ENCODE data around the gene MACO1. TPM values are rescaled to one million over a fixed set of nuclear protein-coding genes. Genes with fewer than 3 reads are reported as not detected.
"Not testable (repeated sequence)": the region's sequence is repeated elsewhere in the genome, so short reads cannot be mapped to it uniquely, and the experiment has no call there.

Gene MACO1
- total RNA-seq, 2 experiments from 2014 or later = 15.8 to 16.3 TPM

DNA sequence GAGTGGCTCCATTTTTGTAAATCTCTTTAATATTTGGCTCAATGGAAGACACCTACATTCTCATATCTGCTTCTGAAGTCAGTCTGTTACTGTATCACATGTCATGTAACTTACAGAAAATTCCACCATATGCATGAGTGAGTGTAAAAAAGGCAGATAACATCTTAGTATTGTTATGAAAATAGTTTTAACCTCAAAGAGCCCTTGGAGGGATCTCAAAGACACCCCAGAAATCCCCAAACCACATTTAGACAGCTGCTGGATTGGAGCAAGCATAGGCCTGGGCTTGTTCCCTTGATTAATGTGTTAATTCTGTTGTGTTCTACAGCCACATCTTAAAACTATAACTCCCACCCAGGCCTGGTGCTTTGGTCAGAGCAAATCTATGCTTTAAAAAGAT is 16.9 kb downstream of the MACO1 start:
- H3K27me3 Mint-ChIP-seq = no peaks in the 10 kb centered on the region
- ChIA-PET POLR2A (interaction anchor here (1.7 kb wide), 1 partner anchor 17 kb away, joined by 7 read pairs; the partner anchor contains the start of gene MACO1), CTCF (no interaction called here)
- peaks cover 14% of the 10 kb centered on the region for H3K4me1 Mint-ChIP-seq
- H3K27ac Mint-ChIP-seq = no peak overlapping the region
- peaks cover 5% of the 10 kb centered on the region for H3K36me3 Mint-ChIP-seq (ENCODE audit: low read depth)
- H3K4me3 Mint-ChIP-seq = no peak overlapping the region
- H3K9me3 Mint-ChIP-seq = no peaks in the 10 kb centered on the region
- DNase-seq = no peak

DNA sequence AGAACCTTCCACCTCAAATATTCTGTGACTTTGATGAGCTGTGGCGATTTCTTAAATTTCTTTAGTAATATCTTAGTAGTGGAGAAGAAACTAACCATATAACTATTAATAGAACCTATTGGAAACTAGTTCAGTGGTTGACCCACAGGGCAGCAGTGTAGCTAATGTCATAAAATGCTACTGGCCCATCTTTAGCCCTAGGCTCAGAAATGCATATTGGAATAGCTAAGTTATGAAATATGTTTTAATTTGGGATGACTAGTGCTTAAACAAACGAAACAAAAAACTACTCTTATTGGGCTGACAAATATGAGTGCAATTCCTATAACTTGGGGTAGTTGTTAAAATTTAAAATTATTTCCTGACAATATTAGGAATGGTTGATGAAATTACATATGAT is 20.2 kb downstream of the MACO1 start:
- Mint-ChIP-seq H3K4me1 (peaks cover 14% of the 10 kb centered on the region), H3K4me3 (no peak overlapping the region), H3K27ac (no peak overlapping the region), H3K36me3 (ENCODE audit: low read depth) (peaks cover 9% of the 10 kb centered on the region), H3K27me3 (no peaks in the 10 kb centered on the region), H3K9me3 (no peaks in the 10 kb centered on the region)
- CTCF ChIA-PET = interaction anchor here (1.1 to 1.9 kb wide), 3 partner anchors 36 to 69 kb away, joined by 4 to 5 read pairs (median 4); no protein-coding TSS in a partner anchor
- DNase-seq = no peak
- POLR2A ChIA-PET = interaction anchor here (1.2 kb wide), 1 partner anchor 20 kb away, joined by 4 read pairs; the partner anchor contains the start of gene MACO1

DNA sequence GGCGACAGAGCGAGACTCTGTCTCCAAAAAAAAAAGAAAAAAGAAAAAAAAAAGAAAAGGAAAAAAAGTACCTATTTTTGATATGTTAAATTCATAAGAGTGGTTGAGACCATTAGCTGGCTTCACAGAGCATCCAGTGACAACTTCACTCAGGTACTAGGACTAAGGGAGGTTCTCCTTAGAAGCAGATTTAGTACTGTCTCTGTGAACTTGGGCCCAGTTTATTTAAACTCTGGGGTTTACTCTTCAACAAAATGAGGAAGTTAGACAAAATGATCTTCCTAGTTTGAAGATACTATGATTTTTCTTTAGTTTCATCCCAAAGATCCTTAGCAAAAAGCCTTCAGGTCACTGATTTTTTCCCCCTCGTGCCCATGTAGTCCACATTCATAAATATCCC is 21.2 kb downstream of the MACO1 start:
- H3K27me3 Mint-ChIP-seq = no peaks in the 10 kb centered on the region
- peaks cover 8% of the 10 kb centered on the region for H3K4me1 Mint-ChIP-seq
- no peaks in the 10 kb centered on the region for H3K9me3 Mint-ChIP-seq
- no peak overlapping the region for H3K4me3 Mint-ChIP-seq
- DNase-seq = no peak
- no peak overlapping the region for H3K27ac Mint-ChIP-seq
- H3K36me3 Mint-ChIP-seq (ENCODE audit: low read depth) = peaks cover 15% of the 10 kb centered on the region
- CTCF ChIA-PET = no interaction called here
- POLR2A ChIA-PET = no interaction called here

DNA sequence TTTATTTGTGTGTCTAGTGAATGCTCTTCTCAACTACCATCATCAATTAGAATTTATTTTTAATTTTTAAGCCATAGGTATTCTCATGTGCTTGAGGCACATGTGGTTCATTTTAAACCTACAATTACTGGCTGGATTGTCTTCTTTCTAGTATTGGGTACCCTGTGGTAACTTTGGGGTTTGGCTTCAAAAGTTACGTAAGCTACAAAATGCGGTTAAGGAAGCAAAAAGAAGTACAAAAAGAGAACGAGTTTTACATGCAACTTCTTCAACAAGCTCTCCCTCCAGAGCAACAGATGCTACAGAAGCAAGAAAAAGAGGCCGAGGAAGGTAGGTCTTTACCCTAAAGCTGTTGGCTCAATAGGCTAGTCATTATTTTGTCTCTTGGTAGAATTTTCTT is 25.8 kb downstream of the MACO1 start:
- no peaks in the 10 kb centered on the region for H3K27me3 Mint-ChIP-seq
- no peak for DNase-seq
- POLR2A ChIA-PET = interaction anchor here (1.3 kb wide), 1 partner anchor 20 kb away, joined by 3 read pairs; no protein-coding TSS in a partner anchor
- no peak overlapping the region for H3K27ac Mint-ChIP-seq
- CTCF ChIA-PET = interaction anchor here (0.9 kb wide), 1 partner anchor 24 kb away, joined by 7 read pairs; no protein-coding TSS in a partner anchor
- H3K9me3 Mint-ChIP-seq = no peaks in the 10 kb centered on the region
- H3K36me3 Mint-ChIP-seq (ENCODE audit: low read depth) = peaks cover 43% of the 10 kb centered on the region
- H3K4me1 Mint-ChIP-seq = no peaks in the 10 kb centered on the region
- no peak overlapping the region for H3K4me3 Mint-ChIP-seq

DNA sequence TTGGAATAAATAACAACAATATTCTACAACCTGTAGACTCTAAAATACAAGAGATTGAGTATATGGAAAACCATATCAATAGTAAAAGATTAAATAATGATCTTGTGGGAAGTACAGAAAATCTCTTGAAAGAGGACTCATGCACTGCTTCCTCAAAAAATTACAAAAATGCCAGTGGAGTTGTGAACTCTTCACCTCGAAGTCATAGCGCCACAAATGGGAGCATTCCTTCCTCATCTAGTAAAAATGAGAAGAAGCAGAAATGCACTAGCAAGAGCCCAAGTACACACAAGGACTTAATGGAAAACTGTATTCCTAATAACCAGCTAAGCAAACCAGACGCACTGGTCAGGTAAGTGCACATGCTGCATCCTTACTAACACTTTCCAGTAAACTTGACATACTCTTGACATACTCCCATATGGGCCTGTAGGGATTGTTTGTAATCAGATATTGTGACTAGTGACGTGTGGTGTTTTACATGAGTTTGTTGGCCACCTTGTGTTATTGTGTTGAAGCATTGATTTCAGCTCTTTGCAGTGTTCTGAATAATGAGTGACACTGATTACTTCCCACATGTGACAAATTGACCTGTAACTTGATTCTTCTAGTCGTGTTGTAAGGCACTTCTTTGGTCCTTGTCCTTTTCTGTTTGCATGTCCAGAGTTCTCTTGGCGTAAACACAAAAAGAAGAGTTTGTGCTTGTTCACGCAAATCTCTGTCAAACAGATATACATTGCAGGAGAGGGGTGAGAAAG is 28.0 kb downstream of the MACO1 start:
- CTCF ChIA-PET = no interaction called here
- Mint-ChIP-seq H3K9me3 (no peaks in the 10 kb centered on the region), H3K27ac (no peak overlapping the region), H3K4me1 (no peaks in the 10 kb centered on the region), H3K36me3 (ENCODE audit: low read depth) (peaks cover 43% of the 10 kb centered on the region), H3K4me3 (no peak overlapping the region), H3K27me3 (no peaks in the 10 kb centered on the region)
- POLR2A ChIA-PET = no interaction called here
- DNase-seq = no peak

DNA sequence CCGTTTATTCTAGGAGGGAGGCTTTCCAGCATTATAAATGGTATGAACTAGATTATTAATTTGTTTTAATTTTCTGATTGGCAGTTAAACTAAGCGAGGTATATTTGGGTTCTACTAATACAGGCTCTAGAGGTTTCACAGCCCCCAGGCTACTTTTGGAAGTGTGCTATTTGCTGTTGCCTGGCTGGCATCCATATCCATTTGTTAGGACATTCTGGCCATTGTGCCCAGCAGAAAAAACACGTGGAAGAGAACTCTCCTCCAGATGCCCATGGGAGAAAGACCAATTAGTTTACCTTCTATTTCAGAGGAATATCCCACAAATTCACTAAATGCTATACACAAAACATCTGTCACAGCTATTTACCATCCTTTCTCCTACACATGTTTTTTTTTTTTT is 29.3 kb downstream of the MACO1 start:
- H3K36me3 Mint-ChIP-seq (ENCODE audit: low read depth) = peaks cover 43% of the 10 kb centered on the region
- POLR2A ChIA-PET = no interaction called here
- DNase-seq = no peak
- no peak overlapping the region for H3K27ac Mint-ChIP-seq
- H3K4me3 Mint-ChIP-seq = no peak overlapping the region
- no peaks in the 10 kb centered on the region for H3K4me1 Mint-ChIP-seq
- no peaks in the 10 kb centered on the region for H3K9me3 Mint-ChIP-seq
- H3K27me3 Mint-ChIP-seq = no peaks in the 10 kb centered on the region
- CTCF ChIA-PET = interaction anchor here (0.8 kb wide), 1 partner anchor 10 kb away, joined by 3 read pairs; no protein-coding TSS in a partner anchor

DNA sequence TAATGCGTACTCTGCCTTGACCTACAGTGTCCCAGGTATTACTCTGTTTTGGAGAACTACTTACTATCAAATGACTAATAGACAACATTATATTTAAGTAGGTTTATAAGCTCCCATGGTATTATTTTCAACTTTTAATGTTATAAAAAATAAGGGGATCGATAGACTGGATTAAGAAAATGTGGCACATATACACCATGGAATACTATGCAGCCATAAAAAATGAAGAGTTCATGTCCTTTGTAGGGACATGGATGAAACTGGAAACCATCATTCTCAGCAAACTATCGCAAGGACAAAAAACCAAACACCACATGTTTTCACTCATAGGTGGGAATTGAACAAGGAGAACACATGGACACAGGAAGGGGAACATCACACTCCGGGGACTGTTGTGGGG is 30.1 kb downstream of the MACO1 start:
- DNase-seq, H3K9me3 Mint-ChIP-seq, CTCF ChIA-PET, H3K27ac Mint-ChIP-seq, H3K4me1 Mint-ChIP-seq, POLR2A ChIA-PET, H3K27me3 Mint-ChIP-seq, H3K4me3 Mint-ChIP-seq: not testable (repeated sequence)
- peaks cover 44% of the 10 kb centered on the region for H3K36me3 Mint-ChIP-seq (ENCODE audit: low read depth)

DNA sequence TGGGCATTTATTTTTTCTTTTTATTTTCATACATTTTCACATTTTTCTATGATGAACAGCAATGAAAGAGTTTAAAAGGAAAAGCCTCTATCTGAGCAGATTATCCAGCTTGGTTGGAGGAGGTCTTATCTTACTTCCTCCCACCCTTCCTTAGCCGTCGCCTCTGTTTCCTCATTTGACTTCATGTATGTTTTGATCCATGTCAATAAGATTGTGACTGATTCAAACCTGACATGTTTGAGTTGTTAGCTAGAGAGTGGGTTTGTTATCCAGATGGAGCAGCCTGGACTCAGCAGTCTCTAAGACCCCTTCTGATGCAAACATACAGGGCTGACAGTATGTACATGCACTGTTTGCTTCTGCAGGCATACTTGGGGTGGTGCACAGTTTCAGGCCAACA is 31.2 kb downstream of the MACO1 start:
- peaks cover 4% of the 10 kb centered on the region for H3K4me1 Mint-ChIP-seq
- no peaks in the 10 kb centered on the region for H3K27me3 Mint-ChIP-seq
- no peak overlapping the region for H3K27ac Mint-ChIP-seq
- ChIA-PET CTCF (interaction anchor here (1.4 kb wide), 1 partner anchor 26 kb away, joined by 4 read pairs; no protein-coding TSS in a partner anchor), POLR2A (no interaction called here)
- DNase-seq = no peak
- H3K4me3 Mint-ChIP-seq = no peak overlapping the region
- H3K36me3 Mint-ChIP-seq (ENCODE audit: low read depth) = peaks cover 38% of the 10 kb centered on the region
- H3K9me3 Mint-ChIP-seq = no peaks in the 10 kb centered on the region

DNA sequence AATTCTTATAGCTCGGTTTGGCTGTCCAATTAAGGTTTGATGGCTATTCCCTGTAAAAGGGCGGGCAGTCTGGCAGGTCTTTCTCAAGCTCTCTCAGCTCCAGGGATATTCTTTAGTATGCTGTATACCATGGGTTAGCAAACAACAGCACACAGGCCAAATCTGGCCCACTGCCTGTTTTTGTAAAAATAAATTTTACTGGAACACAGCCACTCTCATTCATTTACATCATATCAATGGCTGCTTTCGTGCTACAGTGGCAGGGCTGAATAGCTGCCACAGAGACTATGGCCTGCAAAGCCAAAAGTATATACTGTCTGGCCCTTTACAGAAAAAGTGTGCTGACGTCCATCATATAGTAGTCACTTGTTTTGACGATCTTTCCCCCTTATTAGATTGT is 32.0 kb downstream of the MACO1 start:
- Mint-ChIP-seq H3K4me1 (peaks cover 13% of the 10 kb centered on the region), H3K27me3 (no peaks in the 10 kb centered on the region)
- POLR2A ChIA-PET = no interaction called here

DNA sequence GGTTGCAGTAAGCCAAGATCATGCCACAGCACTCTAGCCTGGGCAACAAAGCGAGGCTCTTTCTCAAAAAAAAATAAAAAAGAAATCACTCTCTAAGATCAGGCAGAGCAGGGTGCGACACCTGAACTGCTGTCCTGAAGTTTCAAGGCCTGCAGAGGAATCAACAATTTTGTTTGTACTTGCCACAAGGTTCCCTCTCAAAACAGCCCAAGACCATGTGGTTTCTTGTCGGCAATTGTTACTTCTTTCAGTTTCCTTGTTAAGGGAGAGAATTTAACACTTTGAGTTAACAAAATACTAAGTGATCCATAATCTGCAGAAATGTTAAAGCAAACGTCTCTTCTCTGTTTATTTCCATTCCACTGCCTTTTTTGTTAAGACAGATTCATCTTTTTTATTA is 36.5 kb downstream of the MACO1 start:
- H3K4me3 Mint-ChIP-seq = no peak overlapping the region
- ChIA-PET CTCF (interaction anchor here (3.3 kb wide), 1 partner anchor 20 kb away, joined by 14 read pairs; no protein-coding TSS in a partner anchor), POLR2A (no interaction called here)
- H3K36me3 Mint-ChIP-seq (ENCODE audit: low read depth) = peaks cover 10% of the 10 kb centered on the region
- no peak for DNase-seq
- H3K4me1 Mint-ChIP-seq = peaks cover 19% of the 10 kb centered on the region
- H3K9me3 Mint-ChIP-seq = no peaks in the 10 kb centered on the region
- no peaks in the 10 kb centered on the region for H3K27me3 Mint-ChIP-seq
- H3K27ac Mint-ChIP-seq = no peak overlapping the region

More for the DNA sequence above, 32.0 kb downstream of the MACO1 start:
- CTCF ChIA-PET = interaction anchor here (0.7 to 1.4 kb wide), 2 partner anchors 25 kb away, joined by 3 to 4 read pairs; no protein-coding TSS in a partner anchor
- Mint-ChIP-seq H3K4me3 (no peak overlapping the region), H3K27ac (no peak overlapping the region), H3K9me3 (no peaks in the 10 kb centered on the region), H3K36me3 (ENCODE audit: low read depth) (peaks cover 37% of the 10 kb centered on the region)
- no peak for DNase-seq

DNA sequence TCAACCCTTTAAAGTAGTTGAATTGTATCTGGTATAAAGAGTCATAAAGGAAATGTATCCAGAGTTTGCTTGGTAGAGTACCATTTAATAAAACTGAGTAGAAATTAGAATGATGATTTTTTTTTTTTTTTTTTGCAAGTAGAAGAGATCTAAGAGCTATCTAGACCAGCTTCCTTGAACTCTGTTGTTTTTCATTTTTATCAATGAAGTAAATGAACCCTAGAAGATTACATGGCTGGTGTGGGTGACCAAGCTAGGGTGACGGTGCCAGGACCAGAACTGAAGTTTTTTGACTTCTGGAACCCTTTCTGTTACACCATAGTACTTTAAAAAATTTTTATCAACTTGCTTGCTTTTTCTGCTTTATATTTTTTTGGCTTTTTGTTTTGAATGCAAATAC is 36.9 kb downstream of the MACO1 start:
- Mint-ChIP-seq H3K9me3 (no peaks in the 10 kb centered on the region), H3K4me1 (peaks cover 23% of the 10 kb centered on the region), H3K4me3 (no peak overlapping the region), H3K27ac (no peak overlapping the region), H3K36me3 (ENCODE audit: low read depth) (peaks cover 12% of the 10 kb centered on the region), H3K27me3 (no peaks in the 10 kb centered on the region)
- POLR2A ChIA-PET = no interaction called here
- no peak for DNase-seq
- CTCF ChIA-PET = interaction anchor here (0.6 to 3.3 kb wide), 2 partner anchors 19 to 982 kb away, joined by 3 to 14 read pairs; no protein-coding TSS in a partner anchor

DNA sequence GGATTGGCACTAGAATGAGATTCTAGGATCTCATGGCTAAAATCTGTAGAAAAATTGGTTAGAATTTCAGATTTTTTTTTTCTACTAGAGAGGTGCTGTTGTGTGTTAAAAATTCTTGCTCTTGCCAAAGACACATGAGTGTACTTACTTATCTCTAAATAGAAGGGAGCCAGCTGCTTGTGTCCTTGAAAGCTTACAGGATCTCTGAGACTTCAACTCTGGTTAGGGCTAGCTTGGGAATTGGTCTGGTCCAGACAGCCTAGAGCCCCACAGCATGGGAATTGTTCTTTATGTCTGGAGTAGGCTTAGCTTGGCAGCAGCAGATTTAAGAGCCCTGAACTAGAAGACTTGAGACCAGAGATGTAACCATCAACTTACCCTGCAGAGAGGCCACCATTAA is 37.3 kb downstream of the MACO1 start:
- CTCF ChIA-PET = interaction anchor here (0.6 to 3.3 kb wide), 2 partner anchors 19 to 982 kb away, joined by 3 to 14 read pairs; no protein-coding TSS in a partner anchor
- peaks cover 25% of the 10 kb centered on the region for H3K4me1 Mint-ChIP-seq

DNA sequence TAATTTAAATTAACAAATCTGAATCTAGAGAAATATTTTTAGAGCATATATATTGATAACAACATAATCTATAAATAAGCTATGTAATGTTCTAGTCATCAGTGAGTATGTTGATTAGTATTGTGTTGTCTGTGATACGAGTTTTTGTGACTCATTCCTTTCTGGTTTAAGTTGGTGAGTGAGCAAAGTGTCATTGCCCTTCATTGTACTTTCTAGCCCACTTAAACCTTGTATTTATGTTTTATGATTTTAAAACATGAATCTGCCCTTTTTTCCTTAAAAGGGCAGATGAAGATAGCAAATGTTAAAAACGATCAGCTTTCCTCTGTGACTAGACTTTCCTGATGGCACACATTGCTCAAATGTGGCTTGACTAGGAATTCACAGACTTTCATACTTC is 38.5 kb downstream of the MACO1 start:
- H3K36me3 Mint-ChIP-seq (ENCODE audit: low read depth) = peaks cover 15% of the 10 kb centered on the region
- POLR2A ChIA-PET = interaction anchor here (1.2 kb wide), 1 partner anchor 16 kb away, joined by 3 read pairs; no protein-coding TSS in a partner anchor
- H3K9me3 Mint-ChIP-seq = no peaks in the 10 kb centered on the region
- no peak overlapping the region for H3K4me3 Mint-ChIP-seq
- DNase-seq = no peak
- H3K27me3 Mint-ChIP-seq = no peaks in the 10 kb centered on the region
- peaks cover 36% of the 10 kb centered on the region for H3K4me1 Mint-ChIP-seq
- H3K27ac Mint-ChIP-seq = no peak overlapping the region
- CTCF ChIA-PET = interaction anchor here (3.3 kb wide), 1 partner anchor 18 kb away, joined by 14 read pairs; no protein-coding TSS in a partner anchor

More for the DNA sequence above, 37.3 kb downstream of the MACO1 start:
- H3K4me3 Mint-ChIP-seq = no peak overlapping the region
- H3K27ac Mint-ChIP-seq = no peak overlapping the region
- DNase-seq = no peak
- POLR2A ChIA-PET = interaction anchor here (1.2 kb wide), 1 partner anchor 17 kb away, joined by 3 read pairs; no protein-coding TSS in a partner anchor
- no peaks in the 10 kb centered on the region for H3K27me3 Mint-ChIP-seq
- H3K9me3 Mint-ChIP-seq = no peaks in the 10 kb centered on the region
- peaks cover 12% of the 10 kb centered on the region for H3K36me3 Mint-ChIP-seq (ENCODE audit: low read depth)

All from activated CD4-positive, alpha-beta memory T cell treated with anti-CD3 and anti-CD28 coated beads, Interleukin-2, amount 10 ng/mL, durations not matched to agents 7 days and 5 days (primary cell).